GM20000 (cell line): ENCODE data around the gene GLYATL1.

Source experiments
- DNase-seq: peaks from one replicate; pipeline ENCODE4 v3.0.0; 2012; ENCODE audit warnings: low spot score
- TF ChIP-seq, protein P1 (sequence below): IDR thresholded peaks from 2 replicates; pipeline ENCODE4 v1.5.1; 2012; ENCODE audit warnings: mild to moderate bottlenecking, control low read depth; ENCODE audit errors: extremely low read depth, missing control alignments

Gene GLYATL1

DNA sequence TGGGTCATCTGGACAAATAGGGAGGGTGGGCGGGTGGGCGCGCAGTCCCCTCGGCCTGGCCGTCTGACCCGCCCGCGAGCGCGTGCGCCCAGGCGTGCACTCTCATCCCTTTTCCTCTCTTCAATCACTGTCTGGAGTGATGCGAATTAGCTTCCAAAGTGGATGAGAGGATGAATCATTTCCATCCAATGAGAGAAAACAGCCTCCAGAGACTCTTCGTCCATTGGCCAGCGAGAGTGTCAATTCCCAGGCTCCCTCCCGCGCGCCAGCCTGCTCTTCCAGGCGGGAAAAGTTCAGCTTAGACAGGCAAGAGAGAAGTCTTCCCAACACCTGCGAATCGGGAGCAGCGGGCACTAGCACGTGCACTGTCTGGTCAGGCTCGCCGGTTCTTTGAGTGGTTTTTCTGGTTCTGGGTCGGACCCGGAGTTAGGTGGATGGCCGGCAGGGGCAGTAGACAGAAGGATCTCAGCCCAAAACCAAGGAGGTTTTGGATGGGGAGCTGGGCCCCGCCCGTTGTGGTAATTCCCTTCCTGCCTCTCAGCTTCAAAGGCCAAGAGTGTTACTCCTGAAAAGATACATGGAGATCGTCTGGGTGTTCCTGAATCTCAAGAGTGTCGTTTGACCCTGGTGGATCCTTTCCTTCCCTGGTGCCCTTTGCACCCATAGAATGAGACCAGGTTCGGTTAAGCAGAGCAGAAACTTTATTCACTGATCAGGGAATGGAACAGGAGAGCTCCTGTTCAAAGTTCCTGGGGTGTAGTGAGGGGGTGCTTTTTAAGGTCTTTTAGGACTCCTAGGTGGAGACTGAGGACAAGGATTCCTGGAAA, 33.4 kb upstream of the GLYATL1 start:
- no peak for DNase-seq
- TF ChIP-seq, protein P1, sequence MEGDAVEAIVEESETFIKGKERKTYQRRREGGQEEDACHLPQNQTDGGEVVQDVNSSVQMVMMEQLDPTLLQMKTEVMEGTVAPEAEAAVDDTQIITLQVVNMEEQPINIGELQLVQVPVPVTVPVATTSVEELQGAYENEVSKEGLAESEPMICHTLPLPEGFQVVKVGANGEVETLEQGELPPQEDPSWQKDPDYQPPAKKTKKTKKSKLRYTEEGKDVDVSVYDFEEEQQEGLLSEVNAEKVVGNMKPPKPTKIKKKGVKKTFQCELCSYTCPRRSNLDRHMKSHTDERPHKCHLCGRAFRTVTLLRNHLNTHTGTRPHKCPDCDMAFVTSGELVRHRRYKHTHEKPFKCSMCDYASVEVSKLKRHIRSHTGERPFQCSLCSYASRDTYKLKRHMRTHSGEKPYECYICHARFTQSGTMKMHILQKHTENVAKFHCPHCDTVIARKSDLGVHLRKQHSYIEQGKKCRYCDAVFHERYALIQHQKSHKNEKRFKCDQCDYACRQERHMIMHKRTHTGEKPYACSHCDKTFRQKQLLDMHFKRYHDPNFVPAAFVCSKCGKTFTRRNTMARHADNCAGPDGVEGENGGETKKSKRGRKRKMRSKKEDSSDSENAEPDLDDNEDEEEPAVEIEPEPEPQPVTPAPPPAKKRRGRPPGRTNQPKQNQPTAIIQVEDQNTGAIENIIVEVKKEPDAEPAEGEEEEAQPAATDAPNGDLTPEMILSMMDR: no peak

DNA sequence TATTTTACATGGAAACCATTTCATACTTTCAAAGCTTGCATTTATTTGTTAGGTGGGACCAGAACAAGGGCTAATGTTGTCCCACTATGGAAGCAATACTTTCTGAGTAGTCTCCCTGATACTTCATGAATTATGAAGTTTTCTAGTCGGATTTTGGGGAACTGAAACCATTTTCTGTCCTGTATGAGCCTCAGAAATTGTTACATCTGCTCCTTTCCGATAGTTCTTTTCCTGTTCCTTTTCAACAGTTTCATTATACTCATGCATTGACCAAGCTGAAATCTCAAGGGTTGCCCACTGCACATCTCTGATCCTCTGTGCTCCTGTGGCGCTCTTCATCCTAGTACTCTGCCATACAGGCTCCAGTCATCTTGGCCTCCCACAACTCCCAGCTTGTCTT, 31.5 kb upstream of the GLYATL1 start:
- DNase-seq: no peak
- TF ChIP-seq, protein P1: no peak

DNA sequence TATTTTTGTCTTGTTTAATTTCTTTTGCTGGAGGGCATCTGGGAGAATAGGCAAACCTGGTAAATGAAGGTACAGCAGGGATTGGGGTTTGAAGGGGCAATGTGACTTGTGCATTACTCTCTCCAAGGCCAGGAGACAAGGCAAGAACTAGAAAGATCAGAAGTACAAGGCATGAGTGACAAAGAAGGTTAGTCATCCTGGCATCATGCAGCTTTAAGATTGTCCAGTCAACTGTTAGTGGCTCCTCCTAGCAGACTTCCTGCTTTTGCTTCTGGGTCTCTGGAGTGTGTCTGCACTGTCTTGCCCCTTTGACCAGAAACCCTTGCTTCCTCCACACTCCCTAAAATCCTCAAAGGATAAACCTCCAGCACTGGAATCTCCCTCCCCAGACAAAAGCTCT, 27.2 kb upstream of the GLYATL1 start:
- DNase-seq: no peak
- TF ChIP-seq, protein P1: no peak

DNA sequence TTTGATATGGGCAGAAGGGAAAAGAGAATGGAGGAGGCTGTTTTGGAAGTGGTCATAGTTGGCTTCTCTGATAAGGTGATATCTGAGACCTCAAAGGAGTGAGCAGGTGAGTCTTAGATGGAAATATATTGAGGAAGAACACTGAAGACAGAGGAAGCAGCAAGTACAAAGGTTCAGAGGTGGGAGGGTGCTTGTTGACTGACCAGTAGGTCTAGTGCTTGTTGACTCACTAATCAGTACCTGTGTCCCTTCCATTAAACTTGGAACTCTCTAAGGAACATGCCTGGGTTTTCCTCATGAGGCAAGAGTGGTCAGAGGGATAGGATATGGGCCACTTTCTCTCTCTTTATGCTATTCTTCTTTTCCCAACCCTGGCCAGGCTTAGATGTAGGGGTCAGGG, 25.6 kb upstream of the GLYATL1 start:
- DNase-seq: no peak
- TF ChIP-seq, protein P1: no peak

DNA sequence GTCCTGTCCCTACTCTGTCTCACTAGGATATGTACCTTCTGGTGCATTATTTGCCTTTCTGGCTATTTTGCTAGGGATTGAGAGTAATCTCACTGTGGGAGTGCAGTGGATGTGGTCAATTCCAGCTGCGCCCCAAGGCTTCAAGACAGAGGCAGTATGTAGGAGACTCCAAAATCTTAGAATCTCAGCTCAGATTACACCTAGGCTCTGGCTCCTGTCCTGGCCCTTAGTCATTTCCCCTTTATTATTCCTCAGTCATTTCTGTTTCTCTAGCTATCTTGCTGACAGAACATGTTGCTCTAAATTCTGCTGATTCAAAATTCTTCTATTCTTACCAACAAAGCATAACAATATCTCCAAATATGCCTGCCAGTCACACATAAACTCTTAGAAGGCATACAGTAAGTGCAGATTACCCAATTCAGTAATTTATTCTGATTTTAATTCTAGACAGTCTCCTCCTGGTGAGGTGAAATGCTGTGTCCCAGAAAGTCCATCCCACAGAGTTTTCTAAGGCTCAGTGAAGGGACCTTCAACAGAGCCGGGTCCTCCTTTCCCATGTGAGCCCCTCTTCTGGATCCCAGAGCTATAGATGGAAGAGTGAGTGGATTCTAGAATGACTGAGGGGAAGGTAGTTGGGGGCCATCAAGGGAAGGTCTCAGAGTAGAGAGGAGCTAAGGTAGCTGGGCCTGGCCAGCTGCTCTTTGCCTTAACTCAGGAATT, 24.3 kb upstream of the GLYATL1 start:
- no peak for DNase-seq
- TF ChIP-seq, protein P1: no peak

DNA sequence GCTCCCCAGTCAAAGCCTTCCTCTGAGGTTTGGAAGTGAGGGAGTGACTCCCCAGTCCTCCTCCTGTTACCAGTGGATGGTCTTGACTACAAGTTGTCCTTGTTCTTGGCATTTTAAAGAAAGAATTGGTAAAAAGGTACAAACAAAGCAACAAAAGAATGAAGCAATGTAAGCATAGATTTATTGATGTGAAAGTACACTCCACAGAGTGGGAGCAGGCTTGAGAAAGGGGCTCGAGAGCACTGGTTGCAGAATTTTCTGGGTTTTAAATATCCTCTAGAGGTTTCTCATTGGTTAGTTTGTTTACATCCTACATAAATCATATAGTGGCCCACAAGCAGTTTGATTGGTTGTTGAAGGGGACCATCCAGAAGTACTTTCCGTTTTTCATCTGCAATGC, 22.7 kb upstream of the GLYATL1 start:
- DNase-seq: no peak
- TF ChIP-seq, protein P1: no peak

DNA sequence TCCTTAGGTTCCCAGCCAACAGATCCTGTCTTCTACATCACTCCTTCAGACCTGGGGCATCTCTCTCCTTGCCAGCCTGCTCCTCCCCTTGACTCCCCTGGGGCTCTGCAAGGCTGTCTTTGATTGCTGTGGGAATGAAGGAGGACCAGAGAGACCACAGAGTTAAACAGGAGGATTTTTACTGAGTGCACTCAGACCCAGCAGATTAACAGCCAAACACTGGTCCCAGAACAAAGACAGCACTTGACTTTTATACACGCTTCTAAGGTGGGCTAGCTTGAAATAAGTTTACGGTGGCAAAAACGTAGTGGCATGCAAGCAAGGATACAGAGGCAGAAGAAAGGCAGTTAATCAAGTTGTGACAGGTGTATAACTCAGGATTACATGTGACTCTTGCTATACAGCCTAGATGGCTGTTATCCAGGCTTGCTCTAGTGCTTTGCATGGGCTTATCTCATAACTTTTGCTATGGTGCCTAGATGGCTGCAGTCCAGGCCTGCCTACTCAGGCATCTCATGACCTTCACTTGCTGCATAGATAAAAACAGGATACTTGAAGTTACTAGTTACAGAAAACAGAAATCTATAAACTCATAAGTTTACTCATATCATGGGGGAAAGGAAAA, 22.0 kb upstream of the GLYATL1 start:
- TF ChIP-seq, protein P1: no peak

More for the DNA sequence above, 22.0 kb upstream of the GLYATL1 start:
- no peak for DNase-seq
